GM18519 (cell line): ENCODE data around the gene KIF5A.
"Not testable (repeated sequence)": the region's sequence is repeated elsewhere in the genome, so short reads cannot be mapped to it uniquely, and the experiment has no call there.

Experiments used
- ATAC-seq: cut with Tn5 transposase; IDR thresholded peaks from one replicate; pipeline ENCODE4 v1.9.1; 2021; ENCODE audit warnings: mild to moderate bottlenecking, moderate library complexity; ENCODE audit not compliant: unreplicated experiment, low FRiP score

KIF5A gene

GRCh38 chr12:57549909-57550640 is at the start of gene KIF5A:
Gene KIF5A, plus strand, starts transcription at chr12:57550044. Its CDS starts 228 bp downstream, at chr12:57550272.
- ATAC-seq: no peak

DNA sequence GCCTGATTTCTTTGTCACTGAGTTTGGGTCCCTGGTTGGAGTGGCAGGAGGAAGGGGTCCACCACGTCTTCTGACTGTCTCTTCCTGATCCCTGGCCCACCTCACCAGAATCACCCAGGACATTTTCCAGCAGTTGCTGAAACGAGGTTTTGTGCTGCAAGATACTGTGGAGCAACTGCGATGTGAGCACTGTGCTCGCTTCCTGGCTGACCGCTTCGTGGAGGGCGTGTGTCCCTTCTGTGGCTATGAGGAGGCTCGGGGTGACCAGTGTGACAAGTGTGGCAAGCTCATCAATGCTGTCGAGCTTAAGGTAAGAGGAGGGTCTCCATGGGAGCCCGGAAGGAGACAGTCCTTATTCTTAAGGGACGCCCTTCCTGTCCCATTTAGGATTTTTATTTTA is 49.6 kb upstream of the KIF5A start:
- ATAC-seq: no peak

GRCh38 chr12:57502311-57502969 is 47.4 kb upstream of the KIF5A start:
- ATAC-seq: not testable (repeated sequence)

GRCh38 chr12:57506541-57506940 is 43.3 kb upstream of the KIF5A start:
- not testable (repeated sequence) for ATAC-seq

GRCh38 chr12:57507796-57508195 is 42.0 kb upstream of the KIF5A start:
- not testable (repeated sequence) for ATAC-seq

DNA sequence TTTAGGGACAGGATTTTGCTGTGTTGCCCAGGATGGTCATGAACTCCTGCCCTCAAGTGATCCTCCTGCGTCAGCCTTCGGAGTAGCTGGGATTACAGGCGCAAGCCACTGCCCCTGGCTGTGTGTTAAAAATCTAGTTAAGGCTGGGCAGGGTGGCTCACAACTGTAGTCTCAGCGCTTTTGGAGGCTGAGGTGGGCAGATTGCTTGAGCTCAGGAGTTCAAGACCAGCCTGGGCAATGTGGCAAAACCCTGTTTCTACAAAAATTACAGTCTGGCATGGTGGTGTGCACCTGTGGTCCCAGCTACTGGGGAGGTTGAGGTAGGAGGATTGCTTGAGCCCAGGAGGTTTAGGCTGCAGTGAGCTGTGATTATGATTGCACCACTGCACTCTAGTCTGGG is 38.7 kb upstream of the KIF5A start:
- ATAC-seq: no peak

GRCh38 chr12:57511588-57512325 is 38.1 kb upstream of the KIF5A start:
- ATAC-seq: no peak

GRCh38 chr12:57512665-57513064 is 37.2 kb upstream of the KIF5A start:
- no peak for ATAC-seq

GRCh38 chr12:57513266-57513665 is 36.6 kb upstream of the KIF5A start:
- ATAC-seq: no peak

GRCh38 chr12:57513677-57514076 is 36.2 kb upstream of the KIF5A start:
- not testable (repeated sequence) for ATAC-seq

DNA sequence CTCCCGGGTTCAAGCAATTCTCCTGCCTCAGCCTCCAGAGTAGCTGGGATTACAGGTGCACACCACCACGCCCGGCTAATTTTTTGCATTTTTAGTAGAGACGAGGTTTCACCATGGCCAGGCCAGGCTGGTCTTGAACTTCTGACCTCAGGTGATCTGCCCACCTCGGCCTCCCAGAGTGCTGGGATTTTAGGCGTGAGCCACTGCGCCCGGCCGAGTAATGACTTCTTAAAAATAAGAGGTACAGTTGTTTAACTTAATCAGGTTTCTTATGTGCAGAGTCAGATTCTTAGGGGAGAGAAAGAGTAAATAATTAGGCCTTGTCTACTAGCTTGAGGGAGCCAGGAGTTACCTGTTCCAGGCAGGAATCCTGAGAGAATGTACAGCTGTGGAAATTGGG is 35.6 kb upstream of the KIF5A start:
- not testable (repeated sequence) for ATAC-seq

DNA sequence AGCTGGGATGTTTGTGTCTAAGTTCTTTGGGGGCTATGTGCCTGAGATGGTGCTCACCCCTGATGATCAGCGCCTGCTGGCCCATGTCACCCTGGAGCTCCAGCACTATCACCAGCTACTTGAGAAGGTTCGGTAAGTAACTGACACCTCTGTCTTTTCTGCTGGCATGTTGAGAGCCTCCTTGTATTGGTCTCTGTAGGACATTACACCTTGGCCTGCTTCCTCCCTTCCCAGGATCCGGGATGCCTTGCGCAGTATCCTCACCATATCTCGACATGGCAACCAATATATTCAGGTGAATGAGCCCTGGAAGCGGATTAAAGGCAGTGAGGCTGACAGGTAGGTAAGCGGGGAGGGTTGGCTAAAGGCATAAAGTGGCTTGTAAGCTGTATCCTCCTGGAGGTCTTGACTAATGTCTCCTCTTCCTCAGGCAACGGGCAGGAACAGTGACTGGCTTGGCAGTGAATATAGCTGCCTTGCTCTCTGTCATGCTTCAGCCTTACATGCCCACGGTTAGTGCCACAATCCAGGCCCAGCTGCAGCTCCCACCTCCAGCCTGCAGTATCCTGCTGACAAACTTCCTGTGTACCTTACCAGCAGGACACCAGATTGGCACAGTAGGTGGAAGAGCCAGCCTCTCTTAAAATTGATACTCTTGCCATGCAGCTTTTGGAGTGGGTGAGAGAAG is 35.0 kb upstream of the KIF5A start:
- ATAC-seq: no peak

DNA sequence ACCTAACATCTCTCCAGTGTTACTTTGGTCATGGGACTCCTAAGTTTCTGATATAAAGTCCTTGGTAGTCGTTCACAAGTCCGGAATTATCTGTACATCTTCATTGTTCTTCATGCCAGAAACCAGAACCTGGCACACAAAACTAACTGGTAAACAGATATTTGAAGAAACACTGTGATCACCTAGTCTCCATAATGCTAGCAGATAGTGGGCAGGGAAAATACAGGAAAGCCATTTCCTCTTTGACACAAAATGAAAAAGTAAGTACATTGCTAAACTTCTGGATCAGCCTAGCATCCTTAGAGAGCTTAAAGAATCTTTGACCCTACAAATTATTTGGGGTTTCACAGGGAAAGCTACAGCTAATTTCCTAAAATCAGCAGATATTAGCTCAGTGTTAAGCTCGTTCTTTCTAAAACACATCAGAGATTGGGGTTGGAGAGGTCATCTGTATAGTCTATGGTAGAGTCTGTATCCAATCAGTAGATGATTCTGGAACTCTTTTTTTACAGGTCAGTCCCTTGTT is 34.4 kb upstream of the KIF5A start:
- no peak for ATAC-seq

- ATAC-seq: no peak
Measured at GRCh38 chr12:57515934-57516541, 33.8 kb upstream of the KIF5A start.

DNA sequence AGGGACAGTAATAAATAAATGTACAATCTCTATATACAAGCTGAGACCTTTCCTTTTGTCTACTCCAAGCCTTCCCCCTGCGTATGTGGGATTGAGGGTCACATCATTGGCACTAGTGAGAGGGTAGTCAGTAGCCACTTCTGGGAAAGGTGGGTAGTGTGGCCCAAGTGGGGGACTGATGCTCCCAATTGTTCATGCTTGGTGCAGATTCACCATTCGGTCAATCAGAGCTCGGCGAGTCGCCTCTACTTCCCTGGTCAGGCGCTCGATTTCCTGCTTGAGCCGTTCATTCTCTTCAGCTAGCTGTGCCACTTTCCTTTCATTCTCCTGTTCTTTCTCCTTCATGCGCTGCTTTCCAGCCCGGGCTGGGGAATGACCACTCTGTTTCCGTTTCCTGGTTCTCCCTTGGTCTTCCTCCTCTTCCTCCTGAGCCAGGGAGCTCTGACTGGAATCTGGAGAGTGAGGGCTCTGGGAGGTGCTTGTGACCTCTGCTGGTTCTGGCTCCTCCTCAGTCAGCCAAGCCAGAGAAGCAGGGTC is 33.2 kb upstream of the KIF5A start:
- no peak for ATAC-seq

DNA sequence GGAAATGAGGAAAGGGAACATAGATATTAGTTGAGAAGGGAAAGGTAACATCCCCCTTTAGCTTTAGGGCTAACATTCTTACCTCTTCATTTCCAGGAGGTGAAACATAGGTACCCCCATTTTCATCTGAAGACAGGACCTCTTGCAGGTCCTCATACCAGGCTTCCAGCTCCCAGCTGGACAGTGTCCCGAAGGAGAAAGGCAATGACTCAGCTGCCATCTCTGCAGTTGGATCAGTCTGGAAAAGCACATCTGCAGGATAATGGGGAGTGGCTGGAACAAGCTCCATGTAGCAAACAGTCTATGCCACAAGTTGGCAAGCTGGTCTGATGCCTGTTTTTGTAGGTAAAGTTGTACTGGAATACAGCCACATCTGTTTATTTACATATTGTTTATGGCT is 32.7 kb upstream of the KIF5A start:
- no peak for ATAC-seq

- ATAC-seq: not testable (repeated sequence)
Measured at GRCh38 chr12:57517718-57518117, 32.1 kb upstream of the KIF5A start.

DNA sequence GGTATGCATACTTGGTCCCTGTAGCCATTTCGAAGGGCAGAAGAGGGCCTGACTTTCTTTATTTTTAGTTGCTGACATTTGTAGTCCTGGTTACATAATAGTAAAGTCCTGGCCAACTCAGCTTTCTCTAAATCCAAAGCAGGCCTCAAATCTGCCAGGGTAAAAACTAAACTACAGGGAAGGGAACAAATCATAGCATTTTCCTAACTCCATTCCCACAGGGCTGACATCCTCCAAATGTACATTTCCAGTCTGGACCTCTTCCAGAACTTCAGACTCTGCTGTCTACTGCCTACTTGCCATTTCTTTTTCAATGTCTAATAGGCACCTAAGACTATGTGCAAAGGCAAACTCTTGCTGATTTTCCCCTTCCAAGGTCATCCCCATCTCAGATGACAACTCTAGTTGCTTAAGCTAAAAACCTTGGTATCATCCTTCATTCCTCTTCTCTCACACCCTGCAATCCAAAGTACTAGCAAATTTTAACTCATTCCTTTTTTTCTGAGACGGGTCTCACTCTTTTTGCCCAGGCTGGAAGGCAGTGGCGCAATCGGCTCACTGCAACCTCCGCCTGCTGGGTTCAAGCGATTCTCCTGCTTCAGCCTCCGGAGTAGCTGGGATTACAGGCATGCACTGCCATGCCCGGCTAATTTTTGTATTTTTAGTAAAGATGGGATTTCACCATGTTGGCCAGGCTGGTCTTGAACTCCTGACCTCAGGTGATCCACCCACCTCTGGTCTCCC is 31.5 kb upstream of the KIF5A start:
- ATAC-seq: no peak
